HG03139 (cell line): ENCODE data around the gene WFIKKN2.

Experiments
- ATAC-seq: cut with Tn5 transposase; IDR thresholded peaks from one replicate; pipeline ENCODE4 v1.9.1; 2021; ENCODE audit not compliant: unreplicated experiment

Gene WFIKKN2

DNA sequence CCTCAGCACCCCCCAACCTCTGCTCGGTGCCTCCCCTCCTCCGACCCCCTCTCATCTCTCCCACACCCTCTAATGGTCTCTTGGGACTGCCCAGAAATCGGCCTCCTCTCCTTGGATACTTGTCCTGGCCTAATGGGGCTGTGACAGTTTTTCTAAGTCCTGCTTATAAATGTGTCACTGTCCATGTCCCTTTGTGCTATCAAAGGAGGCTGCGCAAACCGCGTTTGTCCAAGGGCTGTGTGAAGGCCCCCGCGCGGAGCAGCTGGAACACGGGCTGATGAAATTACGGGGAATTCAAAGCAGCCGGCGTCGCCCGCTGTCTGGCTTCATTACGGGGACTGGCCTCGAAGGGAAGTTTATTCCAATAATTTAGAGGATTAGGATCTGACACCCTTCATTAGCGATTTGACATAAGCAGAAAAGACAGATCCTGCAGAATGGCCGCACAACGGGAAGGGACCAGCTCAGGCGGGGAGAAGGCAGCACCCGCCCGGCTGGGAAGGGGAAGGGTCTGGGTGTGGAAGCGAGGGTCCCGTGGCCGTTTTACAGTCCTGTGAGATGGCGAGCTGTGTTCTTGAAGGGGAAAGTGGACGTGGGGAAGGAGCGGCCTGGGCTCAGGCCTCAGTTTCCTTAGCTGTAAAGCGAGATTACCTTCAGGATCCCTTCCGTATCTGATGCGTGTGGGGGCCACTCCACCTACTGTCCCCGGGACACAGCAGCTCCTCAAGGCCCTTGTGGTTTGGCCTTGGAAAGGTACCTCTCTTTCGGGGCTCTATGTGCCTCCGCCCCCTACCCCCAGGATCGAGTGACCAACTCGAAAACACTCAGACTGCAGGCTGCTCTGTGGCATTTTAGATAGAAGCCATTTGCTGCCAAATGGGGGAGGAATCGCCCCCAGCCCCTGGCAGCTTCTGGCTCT is 1.6 kb upstream of the WFIKKN2 start:
- ATAC-seq: no peak

DNA sequence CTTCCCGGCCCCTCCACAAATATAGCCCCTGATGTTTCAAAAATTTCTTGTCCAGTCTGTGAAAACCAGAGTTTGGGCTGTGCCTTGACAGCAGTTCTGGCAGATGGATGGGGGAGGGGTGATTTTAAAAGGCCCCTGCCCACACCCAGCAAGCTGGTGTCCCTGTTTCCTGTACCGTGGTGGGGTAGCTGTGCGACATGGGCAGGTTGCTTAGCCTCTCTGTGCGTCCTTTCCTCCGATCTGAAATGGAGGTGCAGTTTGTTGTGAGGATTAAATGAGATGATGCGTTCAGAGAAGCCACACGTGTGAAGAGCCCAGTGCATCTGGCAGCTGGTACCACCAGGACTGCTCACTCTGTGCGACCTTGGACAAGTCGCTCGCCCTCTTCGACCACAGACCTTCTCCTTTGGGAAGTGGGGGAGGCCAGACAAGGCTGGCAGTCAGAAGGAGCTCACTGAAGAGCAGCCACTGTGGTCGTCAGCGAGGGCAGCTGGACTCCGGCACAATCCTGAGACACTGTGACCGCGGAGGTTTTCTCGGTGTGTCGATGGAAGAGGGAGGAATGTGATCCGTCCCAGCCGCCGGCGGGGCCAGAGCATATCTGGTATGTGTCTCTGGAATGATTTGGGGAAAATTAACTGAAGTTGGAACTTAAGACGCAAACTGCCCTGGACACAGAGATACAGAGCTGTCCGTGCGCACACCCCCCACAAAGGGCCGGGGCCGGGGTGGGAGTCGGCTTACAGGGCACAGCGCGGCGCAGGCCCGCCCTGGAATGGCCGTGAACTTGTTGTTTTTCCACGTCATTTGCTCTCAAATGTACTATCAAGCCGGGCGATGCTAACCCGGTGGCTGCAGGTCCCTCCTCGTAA is 721 bp upstream of the WFIKKN2 start:
- ATAC-seq: no peak

DNA sequence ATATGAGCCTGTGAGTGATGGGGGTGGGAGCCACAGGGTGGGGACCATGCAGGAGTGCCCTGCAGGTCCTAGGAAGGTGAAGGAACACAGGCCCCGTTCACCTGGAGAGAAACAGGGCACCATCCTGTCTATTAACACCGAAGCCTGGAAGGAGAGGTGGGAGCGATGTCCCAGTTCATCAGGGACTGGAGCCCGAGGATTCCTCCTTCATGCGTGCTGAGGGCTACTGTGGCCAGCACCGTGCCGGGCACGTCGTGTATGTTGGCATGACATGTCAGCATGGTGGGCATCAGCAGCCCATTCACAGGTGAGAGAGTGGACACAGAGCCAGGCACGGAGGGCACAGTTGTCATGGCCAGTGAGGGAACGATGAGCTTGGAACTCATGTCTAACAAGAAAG is 1.4 kb downstream of the WFIKKN2 start:
- ATAC-seq: no peak

DNA sequence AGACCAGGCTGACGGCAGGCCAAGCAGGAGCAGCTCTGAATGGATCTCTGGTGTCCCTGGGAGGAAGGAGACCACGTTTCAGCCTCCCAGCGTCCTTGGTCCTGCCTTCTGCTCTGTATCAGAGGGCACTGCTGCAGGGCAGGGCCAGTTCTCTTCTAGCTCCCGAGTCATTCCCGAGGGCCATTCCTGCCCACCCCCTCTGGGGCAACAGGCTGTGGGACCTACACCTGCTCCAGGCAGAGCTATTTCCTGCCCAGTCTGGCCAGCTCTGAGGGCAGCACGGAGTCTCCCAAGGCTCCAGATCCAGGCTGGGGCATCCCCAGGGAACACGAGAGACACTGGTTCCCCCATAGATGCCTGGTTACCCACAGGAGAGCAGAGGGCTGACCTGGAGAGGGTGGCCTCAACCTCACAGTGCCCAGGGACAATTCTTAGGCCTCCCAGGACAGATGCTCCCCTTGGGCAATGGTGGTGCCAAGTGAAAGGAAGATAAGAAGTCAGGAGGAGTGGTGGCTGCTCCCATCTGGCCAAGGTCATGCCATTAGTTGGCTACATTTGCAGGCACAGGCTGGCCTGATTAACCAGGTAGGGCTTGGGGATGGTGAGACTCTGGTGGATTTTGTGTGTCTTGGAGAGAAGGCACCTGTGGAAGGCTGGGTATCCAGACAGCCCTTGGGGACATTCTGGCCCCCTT is 2.0 kb downstream of the WFIKKN2 start:
- ATAC-seq: no peak

DNA sequence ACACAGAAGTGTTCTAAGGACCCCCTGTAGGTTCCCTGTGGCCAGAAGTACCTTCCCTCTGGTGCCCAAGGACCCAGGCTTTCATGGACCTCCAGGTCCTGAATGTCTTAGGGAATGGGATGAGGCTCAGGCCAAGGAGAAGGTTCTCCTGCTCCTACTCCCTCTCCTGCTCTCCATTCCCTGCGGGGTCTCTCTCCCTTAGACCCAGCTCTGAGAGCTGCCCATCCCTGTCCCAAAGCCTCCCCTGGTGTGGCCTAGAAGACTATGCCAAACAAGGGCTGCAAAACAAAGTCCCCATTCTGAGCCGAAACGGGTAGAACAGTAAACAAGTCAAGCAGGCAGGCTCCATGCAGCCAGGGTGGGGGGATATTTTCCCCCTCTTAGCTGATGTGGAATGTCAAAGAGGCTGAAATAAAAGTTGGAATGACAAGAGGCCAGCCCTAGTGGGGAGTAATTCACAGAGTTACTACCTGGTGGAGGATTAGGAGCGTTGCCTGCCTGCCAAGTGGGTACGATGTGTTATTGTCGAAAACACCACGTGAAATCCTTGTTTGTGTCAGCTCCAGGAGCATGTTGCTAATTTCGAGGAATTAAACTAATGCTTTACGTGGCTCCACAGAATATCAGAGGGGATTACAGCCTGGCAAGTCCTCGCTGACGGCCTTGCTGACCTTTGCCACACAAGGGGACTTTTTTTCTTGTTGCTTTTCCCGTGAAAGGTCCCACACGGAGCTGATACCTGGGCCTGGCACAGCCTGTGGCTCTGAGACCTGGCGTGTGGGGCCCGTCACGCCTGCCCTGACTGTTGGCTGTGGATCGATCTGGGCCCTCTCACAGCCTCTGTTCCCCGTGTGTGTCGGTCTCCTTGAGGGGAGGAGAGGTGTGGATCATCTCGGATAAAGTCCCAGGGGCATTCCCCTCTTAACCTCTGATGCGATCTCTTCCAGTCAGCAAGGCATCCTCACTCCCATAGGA is 2.9 kb downstream of the WFIKKN2 start:
- ATAC-seq: no peak

DNA sequence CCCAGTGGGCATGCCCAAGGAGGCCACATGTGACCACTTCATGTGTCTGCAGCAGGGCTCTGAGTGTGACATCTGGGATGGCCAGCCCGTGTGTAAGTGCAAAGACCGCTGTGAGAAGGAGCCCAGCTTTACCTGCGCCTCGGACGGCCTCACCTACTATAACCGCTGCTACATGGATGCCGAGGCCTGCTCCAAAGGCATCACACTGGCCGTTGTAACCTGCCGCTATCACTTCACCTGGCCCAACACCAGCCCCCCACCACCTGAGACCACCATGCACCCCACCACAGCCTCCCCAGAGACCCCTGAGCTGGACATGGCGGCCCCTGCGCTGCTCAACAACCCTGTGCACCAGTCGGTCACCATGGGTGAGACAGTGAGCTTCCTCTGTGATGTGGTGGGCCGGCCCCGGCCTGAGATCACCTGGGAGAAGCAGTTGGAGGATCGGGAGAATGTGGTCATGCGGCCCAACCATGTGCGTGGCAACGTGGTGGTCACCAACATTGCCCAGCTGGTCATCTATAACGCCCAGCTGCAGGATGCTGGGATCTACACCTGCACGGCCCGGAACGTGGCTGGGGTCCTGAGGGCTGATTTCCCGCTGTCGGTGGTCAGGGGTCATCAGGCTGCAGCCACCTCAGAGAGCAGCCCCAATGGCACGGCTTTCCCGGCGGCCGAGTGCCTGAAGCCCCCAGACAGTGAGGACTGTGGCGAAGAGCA is 4.4 kb downstream of the WFIKKN2 start:
- no peak for ATAC-seq

DNA sequence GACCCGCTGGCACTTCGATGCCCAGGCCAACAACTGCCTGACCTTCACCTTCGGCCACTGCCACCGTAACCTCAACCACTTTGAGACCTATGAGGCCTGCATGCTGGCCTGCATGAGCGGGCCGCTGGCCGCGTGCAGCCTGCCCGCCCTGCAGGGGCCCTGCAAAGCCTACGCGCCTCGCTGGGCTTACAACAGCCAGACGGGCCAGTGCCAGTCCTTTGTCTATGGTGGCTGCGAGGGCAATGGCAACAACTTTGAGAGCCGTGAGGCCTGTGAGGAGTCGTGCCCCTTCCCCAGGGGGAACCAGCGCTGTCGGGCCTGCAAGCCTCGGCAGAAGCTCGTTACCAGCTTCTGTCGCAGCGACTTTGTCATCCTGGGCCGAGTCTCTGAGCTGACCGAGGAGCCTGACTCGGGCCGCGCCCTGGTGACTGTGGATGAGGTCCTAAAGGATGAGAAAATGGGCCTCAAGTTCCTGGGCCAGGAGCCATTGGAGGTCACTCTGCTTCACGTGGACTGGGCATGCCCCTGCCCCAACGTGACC is 5.0 kb downstream of the WFIKKN2 start:
- no peak for ATAC-seq

DNA sequence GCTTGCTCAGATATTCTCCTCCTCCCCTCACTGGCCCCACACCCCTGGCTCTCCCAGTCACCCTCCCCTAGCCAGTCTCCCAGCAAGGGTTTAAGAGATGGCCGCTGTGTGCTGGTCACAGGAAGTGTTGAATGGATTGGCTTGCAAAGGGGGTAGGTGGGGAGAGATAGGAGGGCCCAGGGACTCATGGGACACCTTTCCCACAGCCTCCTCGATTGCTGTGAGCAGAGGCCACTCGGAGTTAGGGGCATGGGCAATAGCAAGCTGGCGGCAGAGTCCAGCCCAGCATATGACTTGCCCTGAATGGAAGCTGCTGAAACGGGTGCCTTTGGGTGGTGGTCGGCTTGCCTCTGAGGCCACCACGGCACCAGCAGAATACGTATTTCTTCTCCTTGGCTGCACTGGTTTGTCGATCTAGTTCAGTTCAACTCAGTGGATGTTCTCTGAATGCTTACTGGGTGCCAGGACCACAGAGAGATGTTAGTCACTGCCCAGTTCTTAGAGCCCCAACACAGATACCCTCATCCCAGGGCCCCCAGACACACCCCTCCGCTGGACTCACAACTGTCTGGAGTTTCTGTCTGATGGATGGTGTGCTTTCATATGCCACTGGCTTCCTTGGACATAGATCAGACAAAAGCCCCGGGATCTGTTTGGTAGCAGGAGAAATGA is 6.0 kb downstream of the WFIKKN2 start:
- ATAC-seq: no peak

DNA sequence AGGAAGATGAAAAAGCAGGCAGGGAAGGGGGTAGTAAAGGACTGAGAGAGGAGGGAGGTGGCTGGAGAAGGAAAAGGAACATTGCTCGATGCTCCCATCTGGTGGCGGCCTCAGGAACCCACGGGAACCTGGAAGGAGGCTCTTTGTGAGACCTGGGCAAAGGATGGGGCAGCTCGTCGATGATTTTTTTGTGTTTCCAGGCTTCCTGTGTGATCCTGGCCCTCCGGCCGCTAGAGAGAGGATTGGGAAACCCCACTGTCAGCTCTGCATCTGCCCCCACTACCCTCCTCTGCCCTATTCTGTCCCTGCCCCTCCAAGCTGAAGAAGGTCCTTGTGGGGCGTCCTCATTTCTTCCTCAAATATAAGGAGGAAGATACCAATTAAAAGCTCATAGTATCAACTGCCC is 6.6 kb downstream of the WFIKKN2 start:
- no peak for ATAC-seq

DNA sequence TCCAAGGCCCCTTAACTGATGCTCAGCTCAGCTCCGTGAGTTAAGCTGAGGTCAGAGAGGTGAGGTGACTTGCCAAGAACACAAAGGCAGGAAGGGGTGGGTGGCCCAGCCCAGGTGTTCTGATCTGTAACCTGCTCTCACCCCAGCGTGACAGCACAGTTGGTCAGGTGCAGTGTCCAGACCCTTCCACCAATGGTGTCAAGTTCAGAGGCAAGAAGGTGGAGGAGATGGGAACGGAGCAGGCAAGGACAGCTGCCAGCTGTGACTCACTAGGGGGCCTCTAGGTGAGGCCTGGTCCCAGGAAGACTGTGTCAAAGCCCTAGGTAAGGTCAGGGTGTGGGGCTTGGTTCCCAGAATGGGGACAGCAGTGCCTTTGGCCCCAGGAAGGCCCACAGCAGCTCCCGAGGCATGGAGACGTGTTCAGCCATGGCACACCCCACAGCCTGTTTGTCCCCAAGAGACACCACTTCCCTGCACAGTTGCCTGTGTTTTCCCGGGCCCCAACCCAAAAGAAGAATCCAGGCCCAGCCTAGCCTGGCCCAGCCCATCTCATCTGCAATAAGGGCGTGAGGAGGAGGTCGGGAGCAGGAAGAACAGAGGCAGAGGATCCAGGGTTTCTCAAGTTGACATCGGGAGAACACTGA is 7.2 kb downstream of the WFIKKN2 start:
- no peak for ATAC-seq

DNA sequence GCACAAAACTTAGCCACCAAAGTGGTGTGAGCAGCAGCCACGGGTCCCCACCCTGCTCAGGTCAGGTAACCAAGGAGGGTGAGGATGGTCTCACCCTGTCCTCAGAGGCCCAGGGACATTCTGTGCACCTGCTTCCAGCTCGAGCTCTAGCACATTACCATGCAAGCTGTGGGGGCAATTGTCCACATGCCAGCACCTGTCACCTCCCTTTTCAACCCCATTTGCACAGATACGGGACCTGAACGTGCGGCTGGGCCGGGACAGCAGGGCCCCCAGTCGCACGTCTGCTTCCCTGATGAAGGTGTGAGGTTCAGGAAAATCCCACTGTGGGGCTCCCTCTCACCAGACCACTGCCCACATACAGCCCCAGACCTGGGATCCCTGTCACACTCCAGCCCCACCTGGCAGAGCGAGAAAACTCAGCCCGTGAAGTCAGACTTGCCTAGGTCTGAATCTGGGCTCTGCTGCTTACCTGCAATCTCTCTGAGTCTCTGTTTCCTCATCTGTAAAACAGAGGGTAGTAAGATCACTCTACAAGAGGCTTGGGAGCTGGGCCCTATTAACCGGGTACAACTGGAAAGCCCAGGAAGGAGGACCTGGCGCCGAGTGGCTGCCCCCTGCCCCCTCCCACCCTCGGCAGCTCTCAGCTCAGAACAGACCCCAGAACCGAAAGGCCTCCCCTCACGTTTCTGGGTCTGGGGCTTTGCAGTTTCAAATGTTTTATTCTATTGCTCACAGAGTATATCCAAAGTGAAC is 7.9 kb downstream of the WFIKKN2 start:
- ATAC-seq: no peak

DNA sequence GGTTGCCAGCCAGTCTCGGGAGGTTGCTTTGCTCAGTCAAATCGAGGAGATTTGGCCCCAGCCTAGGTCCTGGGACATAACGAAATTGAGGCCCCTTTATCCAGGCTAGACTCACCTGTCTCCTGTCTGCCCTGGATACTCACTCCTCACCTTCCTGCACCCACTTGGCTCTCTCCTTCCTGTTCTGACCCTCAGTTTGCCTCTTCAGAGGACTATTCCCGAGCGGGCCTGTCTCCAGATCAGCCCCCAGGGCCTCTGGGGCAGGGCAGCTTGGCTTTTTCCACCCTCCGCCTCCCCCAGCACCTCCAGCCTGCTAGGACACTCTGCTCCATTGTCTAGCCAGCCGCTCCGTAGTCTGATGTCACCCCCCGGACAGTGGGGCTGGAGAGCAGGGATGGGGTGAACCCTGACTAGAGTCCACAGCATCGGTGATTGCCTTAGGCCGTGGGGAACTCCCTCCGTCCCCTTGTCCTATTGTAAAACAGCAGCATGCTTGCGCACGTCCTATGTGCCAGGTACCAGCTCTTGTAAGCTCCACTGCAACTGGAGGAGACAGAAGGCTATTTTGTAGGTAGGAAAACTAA is 8.8 kb downstream of the WFIKKN2 start:
- no peak for ATAC-seq

DNA sequence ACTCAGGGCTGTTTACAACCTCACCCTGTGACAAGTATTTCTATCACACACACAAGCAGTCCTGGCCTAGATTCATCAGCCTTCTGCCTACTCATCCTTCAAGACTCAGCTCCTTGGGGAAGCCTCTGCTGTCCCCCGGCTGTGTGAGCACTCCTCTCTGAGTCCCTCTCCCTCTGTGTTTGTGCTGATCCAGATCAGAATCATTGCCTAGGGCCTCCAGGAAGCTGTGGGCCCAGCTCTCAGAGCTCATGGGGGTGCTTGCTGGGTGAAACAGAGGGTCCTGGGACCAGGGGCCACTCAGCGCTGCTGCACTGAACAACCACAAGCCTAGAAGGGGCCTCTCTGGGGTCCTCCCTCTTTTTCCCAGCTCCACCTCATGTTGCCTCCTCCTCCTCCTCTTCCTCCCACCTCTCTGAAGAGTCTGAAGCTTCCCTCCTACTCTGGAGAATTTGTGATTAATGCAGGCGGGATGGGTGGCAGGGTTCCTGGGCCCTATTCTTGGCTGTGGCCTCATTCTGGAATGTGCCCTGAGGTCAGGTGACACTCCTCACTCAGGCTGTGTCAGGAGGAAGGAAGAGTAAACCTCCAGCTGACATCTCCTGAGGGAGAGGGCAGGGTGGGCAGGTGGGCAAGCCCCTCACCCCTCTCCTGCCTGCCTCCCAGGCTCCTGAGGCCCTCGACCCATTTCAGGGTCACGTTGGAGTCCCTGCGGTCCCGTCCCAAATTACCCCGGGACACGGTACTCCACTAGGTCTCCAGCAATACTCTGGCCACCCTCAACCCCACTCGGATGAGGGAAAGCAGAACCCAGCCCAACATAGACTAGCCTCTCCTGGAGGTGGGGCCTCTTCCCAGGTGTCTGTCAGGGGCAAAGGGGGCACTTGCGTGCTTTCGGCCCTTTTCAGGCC is 10.1 kb downstream of the WFIKKN2 start:
- ATAC-seq: no peak

DNA sequence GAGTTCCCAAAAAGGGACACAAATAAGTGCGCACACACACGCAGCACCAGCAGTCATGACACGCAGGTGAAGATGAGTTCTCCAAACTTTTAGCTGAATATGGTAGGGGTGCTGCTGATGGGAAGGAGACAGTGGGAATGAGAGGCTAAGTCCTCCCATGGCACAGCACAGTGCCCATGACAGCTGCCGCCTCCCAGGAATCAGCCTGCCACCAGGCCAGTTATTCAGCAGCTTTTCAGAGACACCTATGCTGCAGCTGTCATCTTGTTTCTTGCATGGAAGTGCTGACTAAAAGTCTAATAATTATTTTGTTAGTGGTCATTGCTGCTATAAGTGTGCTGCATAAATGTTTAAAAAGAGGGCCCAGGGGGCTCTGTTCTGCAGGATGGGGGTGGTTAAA is 12.2 kb downstream of the WFIKKN2 start:
- no peak for ATAC-seq

DNA sequence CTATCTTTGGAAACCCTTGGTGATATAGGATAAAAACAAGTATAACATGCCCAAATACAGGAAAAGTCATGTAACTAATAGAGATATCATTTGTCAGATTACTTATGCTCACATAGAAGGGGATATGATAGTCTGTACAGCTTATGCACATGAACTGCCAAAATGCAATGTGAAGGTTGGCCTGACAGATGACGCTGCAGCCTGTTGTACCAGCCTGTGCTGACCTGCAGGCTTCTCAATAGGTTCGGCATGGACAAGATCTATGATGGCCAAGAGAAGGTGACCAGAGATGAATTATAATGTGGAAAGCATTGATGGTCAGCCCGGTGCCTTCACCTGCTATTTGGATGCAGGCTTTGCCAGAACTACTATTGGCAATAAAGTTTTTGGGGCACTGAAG is 12.7 kb downstream of the WFIKKN2 start:
- ATAC-seq: no peak

DNA sequence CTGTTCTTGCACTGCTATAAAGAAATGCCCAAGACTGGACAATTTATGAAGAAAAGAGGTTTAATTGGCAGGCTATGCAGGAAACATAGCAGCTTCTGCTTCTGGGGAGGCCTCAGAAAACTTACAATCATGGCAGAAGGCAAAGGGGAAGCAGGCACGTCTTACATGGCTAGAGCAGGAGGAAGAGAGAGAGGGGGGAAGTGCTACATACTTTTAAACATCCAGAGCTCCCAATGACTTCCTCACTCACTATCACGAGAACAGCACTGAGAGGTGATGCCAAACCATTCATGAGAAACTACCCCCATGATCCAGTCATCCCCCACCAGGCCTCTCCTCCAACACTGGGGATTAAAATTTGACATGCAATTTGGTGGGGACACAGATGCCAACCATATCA is 13.3 kb downstream of the WFIKKN2 start:
- ATAC-seq: no peak
